ENCODE measurements around the gene TOGARAM2. TPM values are rescaled to one million over a fixed set of nuclear protein-coding genes. Genes with fewer than 3 reads are reported as not detected.

Gene TOGARAM2
- total and polyA plus RNA-seq, 8 donors, result 0.03 to 9.1 (median 0.74) TPM

DNA sequence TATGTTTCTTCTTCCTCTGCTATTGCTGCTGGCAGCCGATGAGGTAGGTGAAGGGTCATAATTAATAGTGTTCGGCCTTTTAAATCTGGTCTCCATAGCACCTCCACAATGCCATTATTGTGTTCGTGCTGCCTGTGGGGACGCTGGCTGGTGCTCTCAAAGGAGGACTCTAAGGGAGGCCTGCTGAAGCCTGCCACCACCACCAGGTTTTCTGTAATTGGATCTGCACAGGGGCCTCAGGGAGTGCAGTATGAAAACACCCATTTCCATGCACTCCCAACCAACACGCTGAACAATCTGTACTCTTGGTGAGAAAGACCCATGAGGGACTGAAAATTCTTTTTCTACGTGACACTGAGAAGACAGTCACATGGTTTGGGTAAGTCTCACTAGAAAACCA, 116.5 kb downstream of the TOGARAM2 start:
- Histone ChIP-seq H3K36me3 (no peaks in the 10 kb centered on the region), H3K4me3 (no peak overlapping the region), H3K27ac (no peak overlapping the region), H3K27me3 (no peaks in the 10 kb centered on the region), H3K4me1 (no peaks in the 10 kb centered on the region), H3K9me3 (no peaks in the 10 kb centered on the region)
- no peak for DNase-seq
- TF ChIP-seq, protein P1, sequence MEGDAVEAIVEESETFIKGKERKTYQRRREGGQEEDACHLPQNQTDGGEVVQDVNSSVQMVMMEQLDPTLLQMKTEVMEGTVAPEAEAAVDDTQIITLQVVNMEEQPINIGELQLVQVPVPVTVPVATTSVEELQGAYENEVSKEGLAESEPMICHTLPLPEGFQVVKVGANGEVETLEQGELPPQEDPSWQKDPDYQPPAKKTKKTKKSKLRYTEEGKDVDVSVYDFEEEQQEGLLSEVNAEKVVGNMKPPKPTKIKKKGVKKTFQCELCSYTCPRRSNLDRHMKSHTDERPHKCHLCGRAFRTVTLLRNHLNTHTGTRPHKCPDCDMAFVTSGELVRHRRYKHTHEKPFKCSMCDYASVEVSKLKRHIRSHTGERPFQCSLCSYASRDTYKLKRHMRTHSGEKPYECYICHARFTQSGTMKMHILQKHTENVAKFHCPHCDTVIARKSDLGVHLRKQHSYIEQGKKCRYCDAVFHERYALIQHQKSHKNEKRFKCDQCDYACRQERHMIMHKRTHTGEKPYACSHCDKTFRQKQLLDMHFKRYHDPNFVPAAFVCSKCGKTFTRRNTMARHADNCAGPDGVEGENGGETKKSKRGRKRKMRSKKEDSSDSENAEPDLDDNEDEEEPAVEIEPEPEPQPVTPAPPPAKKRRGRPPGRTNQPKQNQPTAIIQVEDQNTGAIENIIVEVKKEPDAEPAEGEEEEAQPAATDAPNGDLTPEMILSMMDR (IDR thresholded peaks at IDR 0.05), result no peak
- ATAC-seq, result peak in 1 of 4 donors; percentile 34
- intact Hi-C loops (cut with DNase I), result no loop called here
- 56% methylated on average over 6 of the region's 6 CpGs for WGBS, 2 donors
- no peak for FAIRE-seq

DNA sequence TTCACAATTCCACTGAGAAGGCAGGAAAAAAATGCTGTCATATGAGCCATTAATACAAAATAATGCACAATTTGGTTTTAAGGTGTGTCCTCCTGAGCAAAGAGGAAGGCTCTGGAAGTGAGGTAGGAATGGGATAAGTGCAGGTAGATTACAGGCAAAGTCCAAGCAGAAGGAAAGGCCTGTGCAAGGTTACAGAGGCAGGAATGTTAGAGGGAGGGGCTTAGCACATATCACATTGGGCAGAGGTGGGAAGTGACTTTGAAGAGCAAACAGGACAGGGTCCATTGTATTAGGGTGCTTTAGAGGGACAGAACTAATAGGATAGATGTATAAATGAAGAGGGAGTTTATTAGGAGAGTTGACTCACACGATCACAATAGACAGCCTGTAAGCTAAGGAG, 119.5 kb downstream of the TOGARAM2 start:
- WGBS, 2 donors, result 90 to 100% methylated on average over 1 of the region's 1 CpG
- DNase-seq (no peak), ATAC-seq (no peak), FAIRE-seq (no peak)
- no peak overlapping the region for H3K4me3 ChIP-seq
- no peaks in the 10 kb centered on the region for H3K9me3 ChIP-seq
- no peak overlapping the region for H3K27ac ChIP-seq
- no peaks in the 10 kb centered on the region for H3K4me1 ChIP-seq
- no peaks in the 10 kb centered on the region for H3K27me3 ChIP-seq
- no peaks in the 10 kb centered on the region for H3K36me3 ChIP-seq
- TF ChIP-seq, protein P1 (IDR thresholded peaks at IDR 0.05), result no peak
- intact Hi-C loops (cut with DNase I), result no loop called here

Other genes starting within 250 kb of the TOGARAM2 start
- 100 to 1,000 TPM in 3 of 6 donors, 10 to 100 TPM in 3; 78.4 to 205 (median 98.7) TPM for gene PPP1CB, start 229.5 kb upstream of the TOGARAM2 start, total RNA-seq
- 10 to 100 TPM; 33.2 to 50.3 TPM for gene PPP1CB, start 229.5 kb upstream of the TOGARAM2 start, polyA plus RNA-seq
- gene SPDYA, start 170.5 kb upstream of the TOGARAM2 start, total RNA-seq, result under 1 TPM; 0.38 to 0.78 (median 0.50) TPM
- under 1 TPM; 0.11 to 0.16 TPM for gene SPDYA, start 170.5 kb upstream of the TOGARAM2 start, polyA plus RNA-seq
- 1 to 10 TPM; 3.0 to 7.9 (median 4.1) TPM for gene TRMT61B, start 111.0 kb upstream of the TOGARAM2 start, total RNA-seq
- gene TRMT61B, start 111.0 kb upstream of the TOGARAM2 start, polyA plus RNA-seq, result 10 to 100 TPM; 11.1 to 14.7 TPM
- gene WDR43, start 86.6 kb upstream of the TOGARAM2 start, total RNA-seq, result 10 to 100 TPM; 14.8 to 31.9 (median 24.6) TPM
- gene WDR43, start 86.6 kb upstream of the TOGARAM2 start, polyA plus RNA-seq, result 1 to 10 TPM; 4.5 to 8.7 TPM
- under 1 TPM in 1 of 6 donors, not detected in 5; 0.03 TPM for gene PCARE, start 93.2 kb downstream of the TOGARAM2 start, total RNA-seq
- under 1 TPM; 0.04 to 0.05 TPM for gene PCARE, start 93.2 kb downstream of the TOGARAM2 start, polyA plus RNA-seq
- gene CLIP4, start 134.1 kb downstream of the TOGARAM2 start, total RNA-seq, result 10 to 100 TPM in 2 of 6 donors, 1 to 10 TPM in 4; 4.6 to 18.3 (median 7.8) TPM
- 1 to 10 TPM; 4.5 to 6.3 TPM for gene CLIP4, start 134.1 kb downstream of the TOGARAM2 start, polyA plus RNA-seq